NCI-H187 (cell line): Measurements from ENCODE around the gene HSD17B12.

Experiments used
- DNase-seq, 2 experiments: peaks; one replicate each; lab custom pipeline; 2025; lab: John Stamatoyannopoulos, UW

The HSD17B12 gene

DNA sequence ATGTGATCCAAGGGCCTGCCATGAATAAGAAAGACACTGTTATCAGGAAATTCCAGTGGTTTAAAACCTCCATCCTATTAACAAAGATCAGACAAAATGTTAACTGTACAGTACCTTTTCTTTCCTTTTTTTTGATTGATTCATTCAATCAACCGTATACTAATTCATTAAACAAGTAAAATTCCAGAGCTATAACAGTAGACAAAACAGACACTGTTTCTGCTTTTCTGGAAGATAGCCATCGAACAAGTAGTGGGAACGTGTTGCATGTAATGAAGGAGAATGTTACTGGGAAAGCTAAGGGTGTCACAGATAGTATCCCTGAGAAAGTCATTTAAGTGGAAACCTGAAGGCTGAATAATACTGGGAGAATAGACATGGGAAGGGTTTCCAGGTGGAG, 126.4 kb downstream of the HSD17B12 start:
- DNase-seq = no peak

DNA sequence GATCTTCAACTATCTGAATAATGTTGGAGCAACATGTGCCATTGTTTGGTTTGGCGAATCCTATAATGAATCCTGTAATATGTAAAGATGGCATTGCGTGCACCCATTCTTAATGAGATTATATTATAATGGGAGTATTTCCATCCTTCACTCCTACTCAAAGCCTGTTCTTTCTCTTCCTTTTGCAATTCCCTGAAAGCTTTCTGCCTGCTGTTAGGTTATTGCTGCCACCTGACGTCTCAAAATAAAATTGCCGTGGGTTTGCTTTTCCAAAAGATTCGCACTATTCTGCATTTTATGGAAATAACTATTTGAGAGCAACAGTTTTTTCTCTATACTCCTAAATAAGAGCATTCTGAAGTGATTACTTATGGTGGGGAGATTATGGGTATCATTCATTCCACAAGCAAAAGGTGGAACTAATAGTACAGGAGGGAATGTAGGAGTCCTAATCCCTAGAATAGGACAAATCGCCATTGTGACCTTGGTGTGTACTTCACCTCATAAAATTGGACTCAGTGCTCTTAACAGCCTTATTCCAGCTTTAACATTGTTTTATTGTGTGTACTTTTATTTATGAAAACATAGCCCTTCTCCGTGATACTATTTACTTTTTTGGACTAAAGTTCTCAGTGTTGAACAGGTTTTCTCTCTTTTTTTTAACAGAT, 130.5 kb downstream of the HSD17B12 start:
- DNase-seq = no peak

DNA sequence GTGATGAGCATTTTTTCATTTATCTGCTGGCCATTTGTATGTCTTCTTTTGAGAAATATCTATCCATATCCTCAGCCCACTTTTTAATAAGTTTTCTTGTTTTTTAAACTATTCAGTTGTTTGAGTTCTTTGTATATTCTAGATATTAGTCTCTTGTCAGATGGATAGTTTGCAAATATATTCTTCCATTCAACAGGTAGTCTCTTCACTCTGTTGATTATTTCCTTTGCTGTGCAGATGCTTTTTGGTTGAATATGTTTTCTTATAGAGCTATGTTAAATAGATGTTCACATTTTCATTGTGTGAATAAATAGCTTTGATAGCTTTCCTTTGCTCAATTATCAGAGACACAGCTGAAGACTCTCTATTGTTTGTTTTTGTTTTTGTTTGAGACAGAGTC, 131.9 kb downstream of the HSD17B12 start:
- DNase-seq = no peak

DNA sequence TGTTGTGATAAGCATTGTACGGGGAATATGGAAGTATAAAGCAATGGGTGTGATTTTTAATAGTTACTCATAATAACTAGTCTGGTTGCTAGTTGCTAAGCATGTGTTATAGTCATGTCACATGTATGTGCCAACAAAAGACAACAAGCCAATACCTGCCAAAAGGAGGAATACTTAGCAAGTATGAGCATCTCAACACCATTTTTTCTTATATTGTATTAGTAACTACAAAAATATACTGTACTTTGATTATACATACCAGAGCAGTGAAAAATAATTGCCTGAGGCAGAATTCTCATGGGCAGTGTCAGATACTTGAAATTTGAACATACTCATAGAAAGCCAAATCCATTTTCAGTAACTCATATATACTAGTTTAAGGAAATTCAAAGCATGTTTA, 137.7 kb downstream of the HSD17B12 start:
- DNase-seq = no peak

DNA sequence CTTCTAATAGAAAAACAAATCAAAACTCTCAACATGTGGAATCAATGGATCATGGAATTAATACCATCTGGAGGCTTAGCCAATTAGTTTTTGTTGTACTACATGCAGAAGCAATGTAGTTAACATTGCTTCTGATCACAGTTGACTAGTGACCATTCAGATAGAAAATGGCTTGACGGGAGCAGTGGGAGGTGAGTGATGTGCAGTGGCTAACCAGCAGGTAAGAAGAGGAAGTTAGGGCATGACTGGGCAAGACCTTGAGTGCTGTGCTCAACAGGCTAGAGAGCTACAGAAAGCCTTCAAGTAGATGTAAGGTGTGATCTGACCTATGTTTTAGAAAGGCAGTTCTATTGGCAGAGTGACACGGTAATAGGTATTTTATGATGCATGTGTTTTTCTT, 139.4 kb downstream of the HSD17B12 start:
- DNase-seq = no peak

DNA sequence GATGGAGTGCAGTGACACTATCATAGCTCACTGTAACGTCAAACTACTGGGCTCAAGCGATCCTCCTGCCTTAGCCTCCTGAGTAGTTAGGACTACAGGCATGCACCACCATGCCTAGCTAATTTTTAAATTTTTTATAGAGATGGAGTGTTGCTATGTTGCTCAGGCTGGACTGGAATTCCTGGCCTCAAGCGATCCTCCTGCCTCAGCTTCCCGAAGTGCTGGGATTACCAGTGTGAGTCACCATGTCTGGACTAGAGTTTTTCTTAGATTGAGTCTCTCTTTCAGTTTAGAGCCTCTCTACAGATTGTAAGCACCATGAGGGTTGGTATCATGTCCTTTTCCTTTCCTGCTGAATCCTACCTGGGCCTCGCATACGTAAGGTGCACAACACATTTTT, 142.8 kb downstream of the HSD17B12 start:
- DNase-seq = no peak

DNA sequence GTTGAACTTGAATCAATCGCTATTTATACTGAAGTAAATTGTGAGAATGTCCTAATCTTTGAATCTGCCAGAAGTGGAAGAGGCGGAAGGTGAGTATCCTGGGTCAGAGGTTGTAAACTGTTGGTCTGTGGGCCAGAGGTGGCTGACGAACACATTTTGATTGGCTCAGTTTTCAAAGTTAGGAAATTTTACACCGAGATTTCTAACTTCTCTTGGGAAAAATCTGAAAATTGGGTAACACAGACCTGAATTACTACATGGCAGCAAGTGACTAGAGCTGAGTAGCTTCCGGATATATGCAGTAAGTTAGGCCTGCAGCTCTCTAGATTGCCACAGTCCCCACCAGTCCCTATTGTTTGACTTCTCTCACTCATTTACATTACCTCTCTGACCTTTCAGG, 143.3 kb downstream of the HSD17B12 start:
- DNase-seq = no peak

DNA sequence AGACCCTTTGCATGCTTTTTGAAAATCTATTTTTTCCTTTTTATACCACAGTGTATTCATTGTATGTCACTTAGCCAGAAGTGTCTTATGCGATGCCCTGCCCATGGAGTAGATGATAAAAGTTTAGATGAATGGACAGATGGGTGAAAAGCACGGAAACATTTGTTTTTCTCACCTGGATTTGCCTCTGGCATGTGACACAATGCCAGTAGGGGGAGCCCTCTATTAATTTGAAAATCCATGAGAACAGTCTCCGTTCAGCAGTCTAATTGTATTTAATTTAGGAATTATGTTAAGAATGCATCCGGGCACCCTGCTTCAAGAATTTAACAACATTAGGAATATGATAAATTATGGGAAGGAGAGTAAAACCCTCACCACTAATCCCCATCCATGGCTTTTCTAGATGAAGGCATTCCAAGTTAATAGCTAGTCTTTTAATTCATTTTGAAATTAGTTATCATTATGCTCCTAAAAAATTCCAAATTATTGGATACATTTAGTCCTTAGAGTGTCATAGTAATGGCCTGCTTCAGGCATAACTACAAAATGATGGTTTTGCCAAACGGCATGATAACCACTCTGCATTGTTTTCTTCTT, 144.8 kb downstream of the HSD17B12 start:
- DNase-seq = no peak

DNA sequence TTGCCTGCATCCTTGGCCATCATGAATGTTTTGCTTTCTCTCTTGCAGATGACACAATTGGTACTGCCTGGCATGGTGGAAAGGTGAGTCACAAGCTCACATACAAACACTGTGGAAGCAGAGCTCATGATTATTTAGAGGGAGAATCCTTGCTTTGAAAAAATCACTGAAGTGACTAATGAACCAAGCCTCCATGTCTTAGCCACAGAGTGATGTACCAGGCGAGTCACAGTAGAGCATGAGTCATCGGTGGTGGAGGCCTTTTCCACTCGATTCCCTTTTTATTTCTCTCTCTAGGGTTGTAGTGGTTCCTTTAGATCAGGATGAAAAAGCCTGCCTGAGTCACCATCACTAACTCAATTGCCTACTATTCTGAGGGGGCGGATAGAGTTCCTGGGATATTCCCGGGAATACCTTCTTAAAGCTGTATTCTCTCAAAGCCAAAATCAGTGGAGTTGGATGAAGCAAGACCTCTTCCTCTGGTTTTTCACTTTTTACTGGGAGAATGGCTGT, 150.4 kb downstream of the HSD17B12 start:
- no peak for DNase-seq

DNA sequence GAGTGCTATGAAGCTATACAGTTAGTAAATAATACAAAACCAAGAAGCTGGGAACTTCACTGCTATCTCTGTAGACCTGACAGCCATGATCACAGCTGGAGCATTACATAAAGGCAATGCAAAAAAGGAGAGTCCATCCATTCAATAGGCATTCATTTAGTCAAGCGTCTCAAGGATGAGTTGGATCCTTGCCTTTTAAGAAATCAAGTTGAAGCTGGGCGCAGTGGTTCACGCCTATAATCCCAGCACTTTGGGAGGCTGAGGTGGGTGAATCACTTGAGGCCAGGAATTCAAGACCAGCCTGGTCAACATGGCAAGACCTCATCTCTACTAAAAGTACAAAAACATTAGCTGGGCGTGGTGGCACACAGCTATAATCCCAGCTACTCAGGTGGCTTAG, 152.0 kb downstream of the HSD17B12 start:
- DNase-seq = no peak

DNA sequence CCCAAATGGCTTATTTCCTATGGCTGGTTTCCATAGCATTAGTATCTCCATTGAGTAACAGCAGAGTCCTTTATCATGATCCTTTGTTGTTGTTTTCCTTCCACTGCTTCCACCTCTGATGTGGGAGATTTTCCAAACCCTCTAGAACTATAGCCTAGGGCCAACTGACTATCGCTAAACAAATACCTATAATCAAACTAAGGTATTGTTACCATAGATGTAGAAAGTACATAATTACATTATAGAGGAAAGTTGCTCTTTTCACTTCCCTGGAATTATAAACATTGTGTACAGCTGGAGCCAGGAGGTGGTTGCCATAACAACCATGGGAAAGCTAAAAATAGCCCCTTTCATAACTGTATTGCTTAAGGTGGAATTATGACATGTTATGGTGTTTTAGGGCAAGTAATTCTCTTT, 153.1 kb downstream of the HSD17B12 start:
- DNase-seq = no peak

DNA sequence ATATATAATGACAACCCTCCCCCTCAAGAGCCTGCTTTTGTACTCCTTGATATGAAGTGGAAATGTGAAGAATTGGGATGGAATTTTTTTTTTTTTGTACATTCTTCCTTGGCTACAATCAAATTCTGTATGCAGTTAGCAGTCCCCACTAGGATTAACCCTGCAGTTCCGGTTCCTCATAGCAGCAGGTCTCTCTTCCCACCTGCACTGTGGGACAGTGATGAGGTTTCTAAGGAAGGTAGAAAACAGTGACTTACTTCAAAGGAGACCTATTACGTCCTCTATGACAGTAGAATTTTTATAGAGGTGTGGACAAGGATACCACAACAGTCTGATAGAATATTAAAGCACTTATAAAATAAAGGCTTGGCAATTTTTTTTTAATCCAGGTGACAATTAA, 153.7 kb downstream of the HSD17B12 start:
- DNase-seq = no peak

DNA sequence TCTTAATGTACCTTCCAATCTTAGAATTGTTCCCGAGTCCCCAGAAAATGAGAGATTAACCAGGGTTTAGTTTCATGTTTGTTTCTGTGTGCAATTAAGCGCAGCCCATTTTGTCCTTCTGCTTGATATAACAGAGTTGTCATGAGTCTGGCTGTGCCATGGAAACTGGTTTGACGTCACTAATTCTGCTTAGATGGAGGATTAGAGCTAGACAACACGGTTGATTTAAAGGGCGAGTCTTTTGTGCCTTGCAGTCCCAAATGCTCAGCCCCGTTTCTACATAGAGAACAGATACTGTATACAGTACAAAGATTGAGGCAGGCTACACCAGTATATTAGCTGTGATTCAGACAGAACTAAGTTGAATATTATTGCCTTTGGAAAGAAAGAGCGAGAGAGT, 154.6 kb downstream of the HSD17B12 start:
- DNase-seq = no peak

DNA sequence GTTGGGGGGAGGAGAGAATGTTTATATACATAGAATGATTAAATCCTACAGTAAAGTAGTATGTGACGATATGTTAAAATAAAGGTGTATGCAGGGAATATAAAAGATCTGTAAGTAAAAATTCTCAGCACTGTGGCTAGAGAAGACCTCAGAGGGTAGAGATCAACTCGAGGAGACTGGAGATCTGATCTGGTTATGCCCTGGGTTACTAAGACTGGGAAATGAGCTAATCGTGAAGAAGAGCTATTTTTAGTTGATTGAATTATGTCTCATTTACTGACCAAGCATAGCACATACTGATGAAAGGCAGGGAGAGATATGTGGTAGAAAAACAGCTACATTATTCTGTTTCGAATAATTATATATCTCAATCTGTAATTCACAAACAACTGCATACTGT, 157.3 kb downstream of the HSD17B12 start:
- DNase-seq = no peak

DNA sequence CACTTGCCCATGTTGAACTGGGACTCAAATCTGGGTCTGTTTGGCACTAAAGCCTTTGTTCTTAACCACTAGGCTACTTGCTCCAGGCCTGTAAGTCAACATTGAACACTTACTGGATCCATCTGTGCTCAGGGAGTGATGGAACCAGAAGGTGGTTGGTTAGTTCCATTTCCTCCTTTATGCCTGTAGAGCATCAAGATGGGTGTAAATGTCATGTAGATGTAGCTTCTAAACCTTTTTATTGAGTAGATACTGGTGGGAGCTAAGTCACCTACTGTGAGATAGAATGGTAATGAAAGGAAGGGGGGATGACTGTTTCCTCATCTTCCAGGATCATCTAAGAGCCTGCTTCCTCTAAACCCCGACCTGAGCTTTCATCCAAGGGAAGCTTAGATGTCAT, 161.5 kb downstream of the HSD17B12 start:
- no peak for DNase-seq

DNA sequence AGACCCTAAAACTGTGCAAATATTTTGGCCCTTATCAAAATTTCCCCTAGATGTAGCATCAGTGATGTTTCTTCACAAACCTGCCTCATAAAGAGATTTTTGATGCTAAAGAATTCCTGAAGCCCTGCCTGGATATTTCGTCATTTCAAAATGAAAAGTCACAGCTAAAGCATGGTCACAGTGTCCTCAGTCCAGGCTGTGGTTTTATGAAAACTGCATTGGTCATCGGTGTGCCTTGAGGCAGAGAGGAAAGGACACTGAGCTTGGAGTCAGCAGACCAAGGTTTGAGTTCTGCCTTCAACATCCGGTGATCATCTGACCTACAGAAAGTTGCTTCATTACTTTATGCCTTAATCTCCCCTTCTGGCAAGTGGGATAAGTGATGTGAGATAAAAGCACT, 165.3 kb downstream of the HSD17B12 start:
- no peak for DNase-seq

DNA sequence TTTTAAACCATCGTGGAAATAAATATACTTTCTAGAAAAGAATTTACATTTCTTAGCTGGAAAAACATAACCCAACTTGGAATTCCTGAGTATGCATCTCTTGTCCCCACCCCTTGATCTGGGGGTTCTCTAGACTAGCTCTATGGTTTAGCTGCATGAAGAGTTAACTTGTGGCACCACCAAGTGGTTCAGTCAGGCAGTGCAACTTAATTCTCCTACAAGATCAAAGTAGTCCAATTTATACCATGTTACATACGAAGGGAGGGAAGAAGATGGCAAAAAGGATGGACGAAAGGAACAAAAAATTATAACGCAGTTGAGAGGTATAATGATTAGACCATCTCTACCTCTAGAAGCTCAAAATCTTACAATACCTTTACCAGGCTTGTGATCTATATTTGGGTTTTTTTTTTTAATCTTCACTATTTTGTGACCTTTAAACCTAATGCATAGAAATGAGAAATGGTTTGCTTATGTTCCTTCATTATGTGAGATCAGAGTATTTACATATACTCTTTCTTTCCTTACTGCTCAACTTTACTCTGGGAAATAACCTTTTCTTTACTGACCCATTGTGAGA, 171.6 kb downstream of the HSD17B12 start:
- peak; percentile 0 to 39 for DNase-seq

DNA sequence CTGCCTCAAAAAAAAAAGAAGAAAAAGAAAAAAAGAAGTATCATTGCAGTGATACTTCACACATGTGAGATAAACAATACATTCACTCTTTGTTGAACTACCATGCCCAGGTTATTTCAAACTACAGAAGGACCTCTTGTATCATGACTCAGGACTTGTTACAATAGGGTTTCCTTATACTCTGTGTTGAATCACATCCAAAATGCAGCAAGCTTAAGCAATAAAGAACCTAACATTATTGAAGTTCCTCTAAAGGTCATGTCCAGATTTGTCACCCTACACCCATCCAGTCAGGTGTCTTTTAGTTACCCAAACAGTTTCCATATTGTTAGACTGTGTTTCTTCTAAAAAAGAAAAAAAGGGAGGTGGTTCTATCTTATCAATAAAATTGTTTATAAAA, 173.2 kb downstream of the HSD17B12 start:
- no peak for DNase-seq

DNA sequence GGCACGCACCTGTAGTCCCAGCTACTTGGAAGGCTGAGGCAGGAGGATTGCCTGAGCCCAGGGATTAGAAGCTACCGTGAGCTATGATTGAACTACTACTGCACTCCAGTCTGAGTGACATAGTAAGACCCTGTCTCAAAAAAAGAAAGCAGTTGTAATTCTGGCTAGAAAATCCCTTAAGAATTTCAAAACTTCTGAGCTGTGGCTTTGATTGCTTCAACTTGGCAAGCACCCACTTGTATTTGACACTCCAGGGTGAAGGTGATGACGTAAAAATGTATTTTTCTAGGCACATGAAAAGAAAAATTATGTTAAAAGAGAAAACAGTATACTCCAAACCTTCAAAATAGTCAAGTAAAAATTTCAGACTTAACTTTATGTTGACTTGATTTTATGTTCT, 176.5 kb downstream of the HSD17B12 start:
- no peak for DNase-seq

DNA sequence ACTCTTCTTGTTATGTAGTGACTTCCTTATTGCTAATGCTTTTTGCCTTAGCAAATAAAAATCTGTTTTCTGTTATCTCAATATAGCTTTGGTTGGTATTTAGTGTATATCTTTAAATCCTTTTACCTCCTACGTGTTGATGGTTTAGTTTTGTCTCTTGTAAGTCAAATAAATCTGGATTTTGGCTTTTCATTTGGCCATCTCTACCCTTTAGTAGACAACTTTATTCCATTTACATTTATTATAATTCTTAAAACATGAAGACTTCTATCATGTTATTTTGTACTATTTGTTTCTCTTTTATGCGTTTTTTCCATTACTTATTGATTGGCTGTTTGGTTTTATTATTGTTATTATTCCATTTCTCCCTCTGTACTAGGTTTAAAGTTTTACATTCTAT, 180.6 kb downstream of the HSD17B12 start:
- no peak for DNase-seq

DNA sequence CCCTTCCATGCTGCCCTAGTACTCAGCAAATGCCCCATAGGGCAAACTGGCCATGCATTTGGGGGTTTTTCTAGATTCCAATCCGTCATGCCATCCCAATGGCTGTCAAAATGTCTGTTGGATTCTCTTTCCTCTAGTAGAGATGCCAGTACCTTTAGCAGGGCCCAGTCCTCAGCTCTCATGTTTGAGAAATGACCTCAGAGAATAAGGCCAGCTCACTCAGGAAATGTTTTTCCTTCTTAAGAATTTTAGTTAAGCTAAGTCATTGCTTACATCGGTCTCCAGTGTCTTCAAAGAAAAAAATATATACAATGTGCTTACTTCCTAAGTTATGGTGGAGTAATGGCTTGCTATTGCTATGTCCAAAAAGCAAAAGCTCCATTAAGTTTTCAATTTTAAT, 186.0 kb downstream of the HSD17B12 start:
- DNase-seq = no peak

DNA sequence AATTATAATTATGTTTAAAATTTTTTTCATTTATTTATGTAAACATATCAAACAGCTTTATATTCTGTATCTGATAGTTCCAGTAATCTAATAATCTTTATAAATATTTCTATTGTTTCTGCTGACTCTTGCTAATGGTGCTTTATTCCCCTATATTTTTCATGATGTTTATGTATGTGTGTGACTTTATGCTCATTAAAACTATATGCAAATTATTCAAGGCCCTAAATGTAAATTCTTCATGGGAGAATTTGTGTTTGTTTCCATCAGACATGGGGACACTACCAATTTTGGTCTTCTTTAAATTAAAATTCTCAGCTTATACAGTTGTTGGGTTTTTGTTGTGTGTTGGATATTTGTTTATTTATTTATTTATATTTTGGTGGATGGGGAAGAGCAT, 186.4 kb downstream of the HSD17B12 start:
- DNase-seq = no peak

DNA sequence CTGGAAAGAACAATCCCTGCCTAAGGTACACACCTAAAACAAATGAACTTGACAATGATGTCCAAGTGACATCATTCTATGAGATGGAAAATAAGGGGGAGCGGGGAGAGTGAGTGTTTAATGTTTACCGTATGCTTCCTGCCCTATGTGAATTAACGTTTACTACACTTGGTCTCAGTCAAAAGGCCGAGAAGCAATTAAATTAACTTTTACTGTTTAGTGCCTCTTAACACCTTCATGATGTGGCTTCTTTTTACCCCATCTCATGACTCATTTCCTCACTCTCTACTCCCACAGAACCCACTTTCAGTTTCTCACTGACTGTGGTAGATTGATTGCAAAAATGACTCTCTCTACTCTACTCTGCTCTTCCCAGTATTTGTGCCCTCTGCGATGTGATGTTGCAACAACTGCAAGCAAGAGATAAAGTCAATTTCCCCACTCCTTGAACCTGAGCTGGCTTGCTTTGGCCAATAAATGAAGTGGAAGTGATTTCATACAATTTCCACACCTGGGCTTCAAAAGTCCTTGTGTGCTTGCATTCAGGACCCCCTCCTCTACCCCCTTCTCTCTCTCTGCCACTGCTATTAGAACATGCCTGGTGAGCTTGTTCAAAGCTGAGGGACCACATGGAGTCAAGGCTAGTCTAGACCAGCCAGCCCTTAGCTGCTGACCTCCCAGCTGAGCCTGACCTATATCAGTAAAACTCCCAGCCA, 188.5 kb downstream of the HSD17B12 start:
- no peak for DNase-seq
